ENCODE measurements around the gene FABP1. TPM values are rescaled to one million over a fixed set of nuclear protein-coding genes. Genes with fewer than 3 reads are reported as not detected.

The FABP1 gene
- total RNA-seq, 1 donor: not detected

GRCh38 chr2:88139804-88140203 is 11.9 kb upstream of the FABP1 start:
- no peak for DNase-seq (ENCODE audit: low read depth)
- H3K4me3 ChIP-seq (ENCODE audit: low read depth, low read length): no peak overlapping the region
- TF ChIP-seq, protein P1, sequence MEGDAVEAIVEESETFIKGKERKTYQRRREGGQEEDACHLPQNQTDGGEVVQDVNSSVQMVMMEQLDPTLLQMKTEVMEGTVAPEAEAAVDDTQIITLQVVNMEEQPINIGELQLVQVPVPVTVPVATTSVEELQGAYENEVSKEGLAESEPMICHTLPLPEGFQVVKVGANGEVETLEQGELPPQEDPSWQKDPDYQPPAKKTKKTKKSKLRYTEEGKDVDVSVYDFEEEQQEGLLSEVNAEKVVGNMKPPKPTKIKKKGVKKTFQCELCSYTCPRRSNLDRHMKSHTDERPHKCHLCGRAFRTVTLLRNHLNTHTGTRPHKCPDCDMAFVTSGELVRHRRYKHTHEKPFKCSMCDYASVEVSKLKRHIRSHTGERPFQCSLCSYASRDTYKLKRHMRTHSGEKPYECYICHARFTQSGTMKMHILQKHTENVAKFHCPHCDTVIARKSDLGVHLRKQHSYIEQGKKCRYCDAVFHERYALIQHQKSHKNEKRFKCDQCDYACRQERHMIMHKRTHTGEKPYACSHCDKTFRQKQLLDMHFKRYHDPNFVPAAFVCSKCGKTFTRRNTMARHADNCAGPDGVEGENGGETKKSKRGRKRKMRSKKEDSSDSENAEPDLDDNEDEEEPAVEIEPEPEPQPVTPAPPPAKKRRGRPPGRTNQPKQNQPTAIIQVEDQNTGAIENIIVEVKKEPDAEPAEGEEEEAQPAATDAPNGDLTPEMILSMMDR (IDR thresholded peaks at IDR 0.05; ENCODE audit: insufficient read depth, low read length): no peak

GRCh38 chr2:88139203-88139702 is 11.4 kb upstream of the FABP1 start:
- no peak overlapping the region for H3K4me3 ChIP-seq (ENCODE audit: low read depth, low read length)
- DNase-seq (ENCODE audit: low read depth): no peak
- TF ChIP-seq, protein P1 (IDR thresholded peaks at IDR 0.05; ENCODE audit: insufficient read depth, low read length): no peak

DNA sequence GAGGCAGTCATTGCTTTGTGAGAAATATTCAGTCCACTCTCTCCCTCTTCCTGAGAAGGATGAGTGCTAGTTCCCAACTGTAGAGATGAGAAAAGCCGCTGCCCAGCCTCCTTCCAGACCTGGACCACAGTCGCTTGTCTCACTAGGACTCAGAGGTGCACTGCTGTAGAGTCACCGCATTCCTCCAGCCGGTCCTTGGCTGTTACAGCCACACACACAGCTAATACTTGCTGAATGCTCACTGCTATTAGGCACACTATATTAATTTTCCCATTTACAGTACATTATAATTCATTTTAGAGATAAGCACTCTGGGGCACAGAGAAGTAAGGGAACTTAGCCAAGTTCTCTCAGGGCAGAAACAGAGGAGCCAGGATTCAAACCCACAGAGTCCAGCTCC is 10.0 kb upstream of the FABP1 start:
- no peak for DNase-seq (ENCODE audit: low read depth)
- TF ChIP-seq, protein P1 (IDR thresholded peaks at IDR 0.05; ENCODE audit: insufficient read depth, low read length): no peak

GRCh38 chr2:88136817-88137216 is 9.0 kb upstream of the FABP1 start:
- H3K4me3 ChIP-seq (ENCODE audit: low read depth, low read length): no peak overlapping the region
- TF ChIP-seq, protein P1 (IDR thresholded peaks at IDR 0.05; ENCODE audit: insufficient read depth, low read length): no peak
- DNase-seq (ENCODE audit: low read depth): no peak

More for the DNA sequence above, 10.0 kb upstream of the FABP1 start:
- no peak overlapping the region for H3K4me3 ChIP-seq (ENCODE audit: low read depth, low read length)

- no peak for DNase-seq (ENCODE audit: low read depth)
- TF ChIP-seq, protein P1 (IDR thresholded peaks at IDR 0.05; ENCODE audit: insufficient read depth, low read length): no peak
- no peak overlapping the region for H3K4me3 ChIP-seq (ENCODE audit: low read depth, low read length)
These were observed 6.0 kb upstream of the FABP1 start for GRCh38 chr2:88133875-88134274.

DNA sequence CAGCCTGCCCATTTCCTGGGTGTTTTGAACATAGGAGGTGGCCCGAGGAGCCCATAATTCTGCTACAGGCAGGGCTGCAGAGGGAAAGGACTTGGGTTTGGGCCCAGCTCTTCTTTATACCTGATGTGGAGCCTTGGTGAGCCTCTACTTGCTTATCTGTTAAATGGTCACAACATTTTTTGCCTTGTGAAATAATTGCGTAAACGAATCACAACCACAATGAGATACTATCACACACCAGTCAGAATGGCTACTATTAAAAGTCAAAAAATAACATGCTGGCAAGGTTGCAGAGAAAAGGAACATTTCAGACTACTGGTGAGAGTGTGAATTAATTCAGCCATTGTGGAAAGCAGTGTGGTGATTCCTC is 4.1 kb upstream of the FABP1 start:
- DNase-seq (ENCODE audit: low read depth): no peak
- H3K4me3 ChIP-seq (ENCODE audit: low read depth, low read length): no peak overlapping the region
- TF ChIP-seq, protein P1 (IDR thresholded peaks at IDR 0.05; ENCODE audit: insufficient read depth, low read length): no peak

Measured in fibroblast of the aortic adventitia (primary cell).